ENCODE measurements around the gene PLD1.
A peak's percentile ranks its signal among the peaks of the same experiment; 100 is the strongest.

Gene PLD1

DNA sequence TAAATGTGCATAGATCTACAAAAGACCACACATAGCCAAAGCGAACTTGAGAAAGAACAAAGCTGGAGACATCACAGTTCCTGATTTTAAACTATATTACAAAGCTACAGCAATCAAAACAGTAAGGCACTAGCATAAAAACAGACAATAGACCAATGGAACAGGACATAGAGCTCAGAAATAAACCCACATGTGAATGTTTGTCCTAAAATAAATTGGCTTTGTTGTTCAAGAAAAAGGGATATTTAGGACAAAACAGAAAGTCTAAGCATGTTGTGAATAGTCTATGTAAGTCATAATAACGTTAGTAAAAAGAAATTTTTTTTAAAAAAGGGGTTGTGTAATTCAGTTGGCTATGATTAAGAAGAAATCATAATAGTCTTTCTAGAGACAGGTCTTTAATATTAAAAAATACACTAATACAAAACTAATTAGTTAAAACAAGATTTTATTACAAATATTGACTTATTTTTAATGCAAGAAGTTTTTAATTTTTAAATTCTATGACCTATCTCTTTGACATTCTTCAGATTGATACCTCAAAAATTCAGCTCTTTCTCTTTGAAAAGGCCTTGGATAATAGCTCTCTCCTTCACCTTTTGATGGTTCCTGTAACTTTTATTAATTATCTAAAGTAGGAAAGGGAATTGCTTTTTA, 44.5 kb upstream of the PLD1 start:
- Histone ChIP-seq H3K4me3 (ENCODE audit: low read depth, low read length) (no peak overlapping the region), H3K27ac (ENCODE audit: extremely low read depth, low read depth, low read length) (no peak overlapping the region), H3K4me1 (ENCODE audit: control insufficient read depth, insufficient read depth, low read length) (no peaks in the 10 kb centered on the region), H3K36me3 (ENCODE audit: control insufficient read depth in 2 of 2, insufficient read depth in 1 of 2, low read length in 2 of 2) (no peaks in the 10 kb centered on the region), H3K9me3 (ENCODE audit: control insufficient read depth, insufficient read depth, low read depth, low read length) (no peaks in the 10 kb centered on the region)
- ChIA-PET POLR2A (no interaction called here), CTCF (interaction anchor here (0.8 kb wide), 1 partner anchor 101 kb away, joined by 4 read pairs; no protein-coding TSS in a partner anchor)
- TF ChIP-seq IKZF3 (tag by site-specific recombination; IDR thresholded peaks at IDR 0.05), result no peak
- 0 out of 2 replicates have a peak, but pooled peaks have one; percentile 35 for TF ChIP-seq KLF17 (tag by site-specific recombination; IDR thresholded peaks at IDR 0.05)
- TF ChIP-seq ZNF324 (tag by site-specific recombination; IDR thresholded peaks at IDR 0.05), result peak; percentile 49; the same call in 1 of the 2 replicates
- 0 out of 2 replicates have a peak, but pooled peaks have one; percentile 14 for TF ChIP-seq ZNF184 (tag by site-specific recombination; IDR thresholded peaks at IDR 0.05)
- no peak for TF ChIP-seq ZBTB8A (tag by site-specific recombination; IDR thresholded peaks at IDR 0.05)
- TF ChIP-seq TRIM28 (IDR thresholded peaks at IDR 0.05; ENCODE audit: borderline replicate concordance, low read length), result peak; percentile 100
- TF ChIP-seq ZNF18 (tag by site-specific recombination; IDR thresholded peaks at IDR 0.05), result no peak
- peak; percentile 48 for TF ChIP-seq ZNF529 (tag by site-specific recombination; IDR thresholded peaks at IDR 0.05; ENCODE audit: insufficient replicate concordance)
- TF ChIP-seq ZSCAN30 (tag by site-specific recombination; IDR thresholded peaks at IDR 0.05), result 0 out of 2 replicates have a peak, but pooled peaks have one; percentile 24
- no peak for TF ChIP-seq ZNF138 (tag by site-specific recombination; IDR thresholded peaks at IDR 0.05; ENCODE audit: borderline replicate concordance)
- TF ChIP-seq OVOL3 (tag by site-specific recombination; IDR thresholded peaks at IDR 0.05), result peak; percentile 26; the same call in 1 of the 2 replicates
- peak; percentile 27; the same call in 1 of the 2 replicates for TF ChIP-seq ZNF214 (tag by site-specific recombination; IDR thresholded peaks at IDR 0.05; ENCODE audit: borderline replicate concordance)
- peak; percentile 97 for TF ChIP-seq ZNF626 (tag by site-specific recombination; IDR thresholded peaks at IDR 0.05)
- 0 out of 2 replicates have a peak, but pooled peaks have one; percentile 33 for TF ChIP-seq ZNF202 (tag by site-specific recombination; IDR thresholded peaks at IDR 0.05; ENCODE audit: borderline replicate concordance)
- TF ChIP-seq, protein P1, sequence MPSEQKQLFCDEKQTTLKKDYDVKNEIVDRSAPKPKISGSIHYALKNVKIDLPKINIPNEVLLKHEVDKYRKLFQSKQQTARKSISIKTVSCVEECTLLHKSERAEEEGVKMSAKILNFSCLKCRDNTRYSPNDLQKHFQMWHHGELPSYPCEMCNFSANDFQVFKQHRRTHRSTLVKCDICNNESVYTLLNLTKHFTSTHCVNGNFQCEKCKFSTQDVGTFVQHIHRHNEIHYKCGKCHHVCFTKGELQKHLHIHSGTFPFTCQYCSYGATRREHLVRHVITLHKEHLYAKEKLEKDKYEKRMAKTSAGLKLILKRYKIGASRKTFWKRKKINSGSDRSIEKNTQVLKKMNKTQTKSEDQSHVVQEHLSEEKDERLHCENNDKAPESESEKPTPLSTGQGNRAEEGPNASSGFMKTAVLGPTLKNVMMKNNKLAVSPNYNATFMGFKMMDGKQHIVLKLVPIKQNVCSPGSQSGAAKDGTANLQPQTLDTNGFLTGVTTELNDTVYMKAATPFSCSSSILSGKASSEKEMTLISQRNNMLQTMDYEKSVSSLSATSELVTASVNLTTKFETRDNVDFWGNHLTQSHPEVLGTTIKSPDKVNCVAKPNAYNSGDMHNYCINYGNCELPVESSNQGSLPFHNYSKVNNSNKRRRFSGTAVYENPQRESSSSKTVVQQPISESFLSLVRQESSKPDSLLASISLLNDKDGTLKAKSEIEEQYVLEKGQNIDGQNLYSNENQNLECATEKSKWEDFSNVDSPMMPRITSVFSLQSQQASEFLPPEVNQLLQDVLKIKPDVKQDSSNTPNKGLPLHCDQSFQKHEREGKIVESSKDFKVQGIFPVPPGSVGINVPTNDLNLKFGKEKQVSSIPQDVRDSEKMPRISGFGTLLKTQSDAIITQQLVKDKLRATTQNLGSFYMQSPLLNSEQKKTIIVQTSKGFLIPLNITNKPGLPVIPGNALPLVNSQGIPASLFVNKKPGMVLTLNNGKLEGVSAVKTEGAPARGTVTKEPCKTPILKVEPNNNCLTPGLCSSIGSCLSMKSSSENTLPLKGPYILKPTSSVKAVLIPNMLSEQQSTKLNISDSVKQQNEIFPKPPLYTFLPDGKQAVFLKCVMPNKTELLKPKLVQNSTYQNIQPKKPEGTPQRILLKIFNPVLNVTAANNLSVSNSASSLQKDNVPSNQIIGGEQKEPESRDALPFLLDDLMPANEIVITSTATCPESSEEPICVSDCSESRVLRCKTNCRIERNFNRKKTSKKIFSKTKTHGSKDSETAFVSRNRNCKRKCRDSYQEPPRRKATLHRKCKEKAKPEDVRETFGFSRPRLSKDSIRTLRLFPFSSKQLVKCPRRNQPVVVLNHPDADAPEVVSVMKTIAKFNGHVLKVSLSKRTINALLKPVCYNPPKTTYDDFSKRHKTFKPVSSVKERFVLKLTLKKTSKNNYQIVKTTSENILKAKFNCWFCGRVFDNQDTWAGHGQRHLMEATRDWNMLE (tag by site-specific recombination; conservative IDR thresholded peaks at IDR 0.05; ENCODE audit: low read depth), result peak; percentile 52
- TF ChIP-seq ZNF362 (tag by site-specific recombination; IDR thresholded peaks at IDR 0.05), result no peak
- peak; percentile 71 for TF ChIP-seq ZNF610 (tag by site-specific recombination; IDR thresholded peaks at IDR 0.05; ENCODE audit: borderline replicate concordance)
- TF ChIP-seq, protein P2, sequence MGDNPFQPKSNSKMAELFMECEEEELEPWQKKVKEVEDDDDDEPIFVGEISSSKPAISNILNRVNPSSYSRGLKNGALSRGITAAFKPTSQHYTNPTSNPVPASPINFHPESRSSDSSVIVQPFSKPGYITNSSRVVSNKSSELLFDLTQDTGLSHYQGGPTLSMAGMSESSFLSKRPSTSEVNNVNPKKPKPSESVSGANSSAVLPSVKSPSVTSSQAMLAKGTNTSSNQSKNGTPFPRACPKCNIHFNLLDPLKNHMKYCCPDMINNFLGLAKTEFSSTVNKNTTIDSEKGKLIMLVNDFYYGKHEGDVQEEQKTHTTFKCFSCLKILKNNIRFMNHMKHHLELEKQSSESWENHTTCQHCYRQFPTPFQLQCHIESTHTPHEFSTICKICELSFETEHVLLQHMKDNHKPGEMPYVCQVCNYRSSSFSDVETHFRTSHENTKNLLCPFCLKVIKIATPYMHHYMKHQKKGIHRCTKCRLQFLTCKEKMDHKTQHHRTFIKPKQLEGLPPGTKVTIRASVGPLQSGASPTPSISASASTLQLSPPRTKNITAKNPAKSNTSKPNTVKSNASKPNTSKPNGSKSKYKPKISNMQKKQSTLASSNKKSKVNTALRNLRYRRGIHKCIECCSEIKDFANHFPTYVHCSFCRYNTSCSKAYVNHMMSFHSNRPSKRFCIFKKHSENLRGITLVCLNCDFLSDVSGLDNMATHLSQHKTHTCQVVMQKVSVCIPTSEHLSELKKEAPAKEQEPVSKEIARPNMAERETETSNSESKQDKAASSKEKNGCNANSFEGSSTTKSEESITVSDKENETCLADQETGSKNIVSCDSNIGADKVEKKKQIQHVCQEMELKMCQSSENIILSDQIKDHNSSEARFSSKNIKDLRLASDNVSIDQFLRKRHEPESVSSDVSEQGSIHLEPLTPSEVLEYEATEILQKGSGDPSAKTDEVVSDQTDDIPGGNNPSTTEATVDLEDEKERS (tag by site-specific recombination; IDR thresholded peaks at IDR 0.05), result peak; percentile 100
- TF ChIP-seq ZNF549 (tag by site-specific recombination; IDR thresholded peaks at IDR 0.05), result peak; percentile 49; the same call in 1 of the 2 replicates
- TF ChIP-seq ZNF629 (tag by site-specific recombination; IDR thresholded peaks at IDR 0.05), result peak; percentile 48
- peak; percentile 72; the same call in 1 of the 2 replicates for TF ChIP-seq ZNF639 (tag by site-specific recombination; IDR thresholded peaks at IDR 0.05)
- TF ChIP-seq SETDB1 (IDR thresholded peaks at IDR 0.05; ENCODE audit: insufficient read length, low read length), result peak; percentile 100
- no peak for TF ChIP-seq ZNF341 (tag by site-specific recombination; IDR thresholded peaks at IDR 0.05; ENCODE audit: low read depth)

Measured in HEK293 (cell line).